Measurements from ENCODE around the gene ATP6V0E1. TPM values are rescaled to one million over a fixed set of nuclear protein-coding genes. Genes with fewer than 3 reads are reported as not detected.
"Not testable (repeated sequence)": the region's sequence is repeated elsewhere in the genome, so short reads cannot be mapped to it uniquely, and the experiment has no call there.

The ATP6V0E1 gene
- total RNA-seq, 4 donors from 2014 or later = 170 to 254 (median 198) TPM

DNA sequence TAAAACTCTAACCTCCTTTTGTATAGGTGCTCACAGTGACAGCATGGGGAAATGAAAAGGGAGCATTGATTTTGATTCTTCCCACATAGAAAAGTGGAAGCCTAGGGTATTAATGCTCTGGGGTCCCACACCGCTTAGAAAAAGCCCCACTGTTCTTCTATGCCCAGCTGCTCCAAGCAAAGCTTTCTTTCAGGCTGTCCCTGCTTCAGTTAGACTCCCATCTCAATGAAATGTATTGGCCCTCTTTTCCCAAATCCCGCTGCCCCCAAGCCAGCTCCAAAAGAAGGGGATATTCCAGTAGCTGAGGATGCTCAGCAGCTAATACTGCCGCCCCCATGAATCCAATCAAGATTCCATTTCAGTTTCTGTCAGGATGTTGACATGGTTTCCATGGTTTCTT is 55.6 kb downstream of the ATP6V0E1 start:
- Histone ChIP-seq H3K27me3 (no peaks in the 10 kb centered on the region), H3K36me3 (no peaks in the 10 kb centered on the region), H3K4me3 (replicated peaks in 1 of 3) (no peak overlapping the region), H3K27ac (no peak overlapping the region), H3K4me1 (peaks cover 26 to 41% of the 10 kb centered on the region in 2 donors), H3K9me3 (no peaks in the 10 kb centered on the region)
- intact Hi-C loops (cut with DNase I) = no loop called here
- DNase-seq = no peak
- 89 to 94% methylated on average over 3 of the region's 3 CpGs for WGBS, 2 donors
- TF ChIP-seq, protein P1, sequence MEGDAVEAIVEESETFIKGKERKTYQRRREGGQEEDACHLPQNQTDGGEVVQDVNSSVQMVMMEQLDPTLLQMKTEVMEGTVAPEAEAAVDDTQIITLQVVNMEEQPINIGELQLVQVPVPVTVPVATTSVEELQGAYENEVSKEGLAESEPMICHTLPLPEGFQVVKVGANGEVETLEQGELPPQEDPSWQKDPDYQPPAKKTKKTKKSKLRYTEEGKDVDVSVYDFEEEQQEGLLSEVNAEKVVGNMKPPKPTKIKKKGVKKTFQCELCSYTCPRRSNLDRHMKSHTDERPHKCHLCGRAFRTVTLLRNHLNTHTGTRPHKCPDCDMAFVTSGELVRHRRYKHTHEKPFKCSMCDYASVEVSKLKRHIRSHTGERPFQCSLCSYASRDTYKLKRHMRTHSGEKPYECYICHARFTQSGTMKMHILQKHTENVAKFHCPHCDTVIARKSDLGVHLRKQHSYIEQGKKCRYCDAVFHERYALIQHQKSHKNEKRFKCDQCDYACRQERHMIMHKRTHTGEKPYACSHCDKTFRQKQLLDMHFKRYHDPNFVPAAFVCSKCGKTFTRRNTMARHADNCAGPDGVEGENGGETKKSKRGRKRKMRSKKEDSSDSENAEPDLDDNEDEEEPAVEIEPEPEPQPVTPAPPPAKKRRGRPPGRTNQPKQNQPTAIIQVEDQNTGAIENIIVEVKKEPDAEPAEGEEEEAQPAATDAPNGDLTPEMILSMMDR (IDR thresholded peaks at IDR 0.05) = no peak
- no peak for TF ChIP-seq POLR2A (IDR thresholded peaks at IDR 0.05)

DNA sequence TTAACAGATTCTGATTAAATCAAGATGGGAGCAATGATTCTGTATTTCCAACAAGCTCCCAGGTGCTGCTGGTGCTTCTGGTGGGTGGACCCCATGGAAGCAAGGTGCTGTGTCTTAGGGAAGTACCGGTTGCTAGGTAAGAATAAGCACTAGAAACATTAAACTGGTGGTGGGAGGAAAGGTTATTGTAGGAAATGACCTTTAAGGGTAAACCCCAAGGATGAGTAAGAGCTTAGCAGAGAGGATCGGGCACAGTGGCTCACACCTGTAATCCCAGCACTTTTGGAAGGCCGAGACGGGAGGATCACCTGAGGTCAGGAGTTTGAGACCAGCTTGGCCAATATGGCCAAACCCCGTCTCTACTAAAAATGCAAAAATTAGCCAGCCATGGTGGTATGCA is 56.4 kb downstream of the ATP6V0E1 start:
- TF ChIP-seq, protein P1 (IDR thresholded peaks at IDR 0.05) = no peak
- no peak for TF ChIP-seq POLR2A (IDR thresholded peaks at IDR 0.05)
- no peak for DNase-seq
- no peaks in the 10 kb centered on the region for H3K36me3 ChIP-seq
- no peak overlapping the region for H3K4me3 ChIP-seq (replicated peaks in 1 of 3)
- H3K27ac ChIP-seq = no peak overlapping the region
- intact Hi-C loops (cut with DNase I) = no loop called here
- peaks cover 22 to 33% of the 10 kb centered on the region in 2 donors for H3K4me1 ChIP-seq
- H3K9me3 ChIP-seq = no peaks in the 10 kb centered on the region
- no peaks in the 10 kb centered on the region for H3K27me3 ChIP-seq
- 95% methylated on average over 5 of the region's 5 CpGs for WGBS, 2 donors

DNA sequence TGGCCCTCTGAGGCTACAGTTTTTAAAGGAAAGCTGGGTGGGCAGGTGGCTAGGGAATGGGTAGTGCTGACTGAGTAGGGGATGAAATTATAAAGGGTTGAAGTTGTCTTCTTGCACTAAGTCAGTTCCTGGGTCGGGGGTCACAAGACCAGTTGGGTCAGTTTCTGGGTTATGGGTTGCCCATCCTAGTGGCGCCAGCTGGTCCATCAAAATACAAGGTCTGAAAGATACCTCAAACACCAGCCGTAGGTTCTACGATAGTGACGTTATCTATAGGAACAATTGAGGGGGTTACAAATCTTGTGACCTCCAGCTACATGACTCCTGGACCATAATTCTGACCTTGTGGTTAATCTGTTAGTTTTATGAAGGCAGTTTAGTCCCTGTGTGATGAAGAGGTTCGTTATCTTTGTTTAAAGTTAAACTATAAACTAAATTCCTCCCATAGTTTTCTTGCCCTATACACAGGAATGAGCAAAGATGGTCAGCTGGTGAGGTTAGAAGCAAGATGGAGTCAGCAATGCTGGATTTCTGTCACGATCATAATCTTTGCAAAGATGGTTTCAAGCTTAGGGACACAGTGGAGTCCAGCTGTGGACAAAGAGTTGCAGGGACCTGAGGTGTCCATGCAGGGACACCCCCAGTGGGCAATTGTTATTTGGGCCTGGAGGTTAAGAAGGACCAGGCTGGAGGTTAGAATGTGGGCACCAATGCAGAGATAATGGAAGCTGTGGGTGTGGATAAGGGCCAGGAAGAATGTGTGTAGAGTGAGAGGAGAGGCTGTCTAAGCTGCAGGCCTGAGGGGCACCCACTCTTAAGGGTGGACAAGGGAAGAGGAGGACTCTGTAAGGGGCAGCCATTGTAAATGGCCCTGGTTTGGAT is 58.6 kb downstream of the ATP6V0E1 start:
- no peaks in the 10 kb centered on the region for H3K27me3 ChIP-seq
- H3K36me3 ChIP-seq = no peaks in the 10 kb centered on the region
- no peak for TF ChIP-seq POLR2A (IDR thresholded peaks at IDR 0.05)
- TF ChIP-seq, protein P1 (IDR thresholded peaks at IDR 0.05) = no peak
- H3K9me3 ChIP-seq = no peaks in the 10 kb centered on the region
- intact Hi-C loops (cut with DNase I) = no loop called here
- DNase-seq = no peak
- no peak overlapping the region for H3K27ac ChIP-seq
- no peak overlapping the region for H3K4me3 ChIP-seq (replicated peaks in 1 of 3)
- 94% methylated on average over 7 of the region's 7 CpGs for WGBS, 2 donors
- H3K4me1 ChIP-seq = peaks cover under 1 to 12% of the 10 kb centered on the region in 2 donors

DNA sequence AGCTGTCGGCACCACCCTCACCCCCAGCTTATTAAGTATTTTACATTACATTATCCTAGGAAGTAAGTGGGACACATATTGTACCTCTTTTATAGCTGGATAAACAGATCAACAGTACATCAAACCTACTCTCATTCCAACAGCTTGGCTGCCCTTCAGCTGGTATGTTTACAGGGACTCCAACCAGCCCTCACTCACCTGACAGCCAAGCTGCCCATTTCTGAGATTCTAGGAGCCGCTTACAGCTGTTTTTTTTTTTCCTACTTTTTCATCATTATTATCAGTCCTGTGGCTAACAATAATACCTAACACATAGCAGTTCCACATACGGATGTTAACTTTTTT is 59.2 kb downstream of the ATP6V0E1 start:
- no peak overlapping the region for H3K27ac ChIP-seq
- WGBS, 2 donors = 91 to 94% methylated on average over 3 of the region's 3 CpGs
- TF ChIP-seq, protein P1 (IDR thresholded peaks at IDR 0.05) = no peak
- TF ChIP-seq POLR2A (IDR thresholded peaks at IDR 0.05) = no peak

DNA sequence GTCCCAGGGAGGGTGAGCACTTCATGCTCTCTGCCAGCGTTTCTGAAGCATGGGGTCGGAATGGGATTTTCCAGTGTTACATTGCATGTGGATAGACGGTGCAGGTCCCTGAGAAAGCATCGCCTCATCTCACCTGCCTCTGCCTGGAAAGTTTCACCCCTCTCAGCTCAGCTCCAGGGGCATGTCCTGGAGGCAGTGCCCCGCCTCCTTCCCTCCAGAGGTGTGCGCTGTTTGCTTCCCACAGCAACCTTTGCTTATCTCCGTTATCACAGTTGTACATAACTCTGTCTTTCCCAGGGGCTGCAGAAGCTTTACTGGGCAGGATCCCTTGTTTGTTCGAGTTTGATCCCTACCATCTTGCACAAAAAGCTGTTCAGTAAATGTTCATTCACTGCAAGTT is 61.9 kb downstream of the ATP6V0E1 start:
- intact Hi-C loops (cut with DNase I) = no loop called here
- no peaks in the 10 kb centered on the region for H3K36me3 ChIP-seq
- no peak overlapping the region for H3K27ac ChIP-seq
- H3K4me3 ChIP-seq (replicated peaks in 1 of 3) = no peak overlapping the region
- no peak for DNase-seq
- no peak for TF ChIP-seq POLR2A (IDR thresholded peaks at IDR 0.05)
- TF ChIP-seq, protein P1 (IDR thresholded peaks at IDR 0.05) = no peak
- H3K27me3 ChIP-seq = no peaks in the 10 kb centered on the region
- no peaks in the 10 kb centered on the region for H3K4me1 ChIP-seq
- H3K9me3 ChIP-seq = no peaks in the 10 kb centered on the region
- 45 to 55% methylated on average over 8 of the region's 8 CpGs for WGBS, 2 donors

More for the DNA sequence above, 59.2 kb downstream of the ATP6V0E1 start:
- Histone ChIP-seq H3K36me3 (no peaks in the 10 kb centered on the region), H3K4me1 (peaks cover 0 to 6% of the 10 kb centered on the region in 2 donors), H3K9me3 (no peaks in the 10 kb centered on the region), H3K27me3 (no peaks in the 10 kb centered on the region), H3K4me3 (replicated peaks in 1 of 3) (no peak overlapping the region)
- intact Hi-C loops (cut with DNase I) = no loop called here
- no peak for DNase-seq

DNA sequence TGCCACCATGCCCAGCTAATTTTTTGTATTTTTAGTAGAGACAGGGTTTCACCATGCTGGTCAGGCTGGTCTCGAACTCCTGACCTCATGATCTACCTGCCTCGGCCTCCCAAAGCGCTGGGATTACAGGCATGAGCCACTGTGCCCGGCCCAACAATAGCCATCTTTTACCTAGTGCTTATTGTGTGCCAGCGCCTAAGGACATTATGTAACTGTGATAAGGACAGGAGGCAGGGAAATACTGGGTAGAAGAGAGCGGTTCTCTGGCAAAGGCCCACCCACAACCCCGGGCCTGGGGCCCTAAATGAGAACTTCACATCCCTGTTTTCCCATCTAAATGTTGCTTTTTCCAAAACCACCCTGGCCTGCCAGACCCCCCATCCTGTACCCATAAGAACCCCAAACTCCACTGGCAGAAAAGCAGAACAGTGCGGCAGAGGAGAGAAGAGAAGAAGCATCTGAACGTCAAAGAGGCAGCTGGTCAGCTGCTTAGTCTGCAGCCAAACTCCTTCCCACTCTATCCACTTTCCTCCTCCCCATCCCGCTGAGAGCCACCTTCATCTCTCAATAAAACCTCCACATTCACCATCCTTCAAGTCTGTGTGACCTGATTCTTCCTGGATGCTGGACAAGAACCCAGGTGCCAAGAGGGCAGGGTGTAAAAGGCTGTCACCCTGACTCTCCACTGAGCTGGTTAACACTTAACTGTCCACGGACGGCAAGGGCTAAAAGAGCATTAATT is 63.7 kb downstream of the ATP6V0E1 start:
- 75 to 82% methylated on average over 9 to 12 of the region's 12 CpGs for WGBS, 2 donors
- intact Hi-C loops (cut with DNase I) = not testable (repeated sequence)

More for the DNA sequence above, 63.7 kb downstream of the ATP6V0E1 start:
- not testable (repeated sequence) for H3K4me3 ChIP-seq (replicated peaks in 1 of 3); H3K36me3 ChIP-seq; H3K9me3 ChIP-seq; H3K27me3 ChIP-seq; H3K27ac ChIP-seq; H3K4me1 ChIP-seq; DNase-seq
